ENCODE measurements around the gene WSB1. TPM values are rescaled to one million over a fixed set of nuclear protein-coding genes. Genes with fewer than 3 reads are reported as not detected.

Gene WSB1
- total and polyA plus RNA-seq, 2 of the 8 experiments (the other 6 are each of a cell fraction or from before 2014, with no cell fraction given): 113 to 140 TPM

GRCh38 chr17:27285516-27285915 lies 8.4 kb upstream of the WSB1 start:
- no peak for FAIRE-seq

More at GRCh38 chr17:27285516-27285915, 8.4 kb upstream of the WSB1 start:
- no peak overlapping the region for H3K9ac ChIP-seq (replicated peaks in 1 of 4; ENCODE audit: extremely low read depth in 1 of 4, low read depth in 3 of 4, low read length in 3 of 4)
- H3K23ac ChIP-seq (ENCODE audit: insufficient read length): no peak overlapping the region
- H2AFZ ChIP-seq (ENCODE audit: low read length): no peak overlapping the region
- no peak overlapping the region for H3K27ac ChIP-seq (ENCODE audit: low read depth, low read length)
- no peaks in the 10 kb centered on the region for H3K79me1 ChIP-seq (ENCODE audit: low read depth, low read length)
- H4K8ac ChIP-seq (ENCODE audit: extremely low read depth, insufficient read depth, low read length): no peak overlapping the region
- no peak overlapping the region for H2AK5ac ChIP-seq (ENCODE audit: low read depth, low read length)
- POLR2A ChIA-PET (ENCODE audit: partially characterized antibody): interaction anchor here (1.3 kb wide), 1 partner anchor 8 kb away, joined by 9 read pairs; the partner anchor contains the start of gene WSB1
- no peaks in the 10 kb centered on the region; a peak in 1 of 7 replicates for H3K27me3 ChIP-seq (replicated peaks in 1 of 4; ENCODE audit: control insufficient read depth in 3 of 4, extremely low read depth in 1 of 4, insufficient read depth in 3 of 4, low read length in 3 of 4)
- H4K5ac ChIP-seq (ENCODE audit: insufficient read length, low read depth, low read length): no peak overlapping the region
- H2BK15ac ChIP-seq (ENCODE audit: low read length): no peak overlapping the region
- H2BK20ac ChIP-seq (ENCODE audit: low read length): no peak overlapping the region
- DNase-seq (ENCODE audit: low read depth in 1 of 2, low spot score in 2 of 2): no peak
- H3K18ac ChIP-seq (ENCODE audit: extremely low read depth, low read length): no peak overlapping the region
- no peaks in the 10 kb centered on the region for H4K20me1 ChIP-seq (replicated peaks in 1 of 2; ENCODE audit: control insufficient read depth in 1 of 2, insufficient read depth in 2 of 2, low read length in 2 of 2)
- H3K4me2 ChIP-seq (ENCODE audit: insufficient read depth in 1 of 2, low read depth in 2 of 2, low read length in 2 of 2): no peak overlapping the region
- no peak overlapping the region for H3K4me3 ChIP-seq (ENCODE audit: extremely low read depth in 1 of 4, insufficient read depth in 2 of 4, low read depth in 3 of 4, low read length in 4 of 4)
- H3K36me3 ChIP-seq (ENCODE audit: control insufficient read depth in 2 of 4, insufficient read depth in 4 of 4, low read length in 3 of 4): no peaks in the 10 kb centered on the region
- no peaks in the 10 kb centered on the region for H3K23me2 ChIP-seq (ENCODE audit: low read depth, low read length)
- H3K14ac ChIP-seq (ENCODE audit: insufficient read length): no peak overlapping the region
- H3K9me3 ChIP-seq (ENCODE audit: insufficient read depth in 2 of 2, low read depth in 1 of 2, low read length in 1 of 2): no peaks in the 10 kb centered on the region
- H2BK120ac ChIP-seq (replicated peaks; ENCODE audit: low read depth, low read length): no peak overlapping the region
- no peaks in the 10 kb centered on the region for H3K79me2 ChIP-seq (ENCODE audit: control insufficient read depth in 1 of 2, insufficient read depth in 2 of 2, low read length in 2 of 2)
- CTCF ChIA-PET (ENCODE audit: partially characterized antibody): interaction anchor here (0.5 to 2.4 kb wide), 4 partner anchors 8 to 365 kb away, joined by 3 to 4 read pairs (median 3); no protein-coding TSS in a partner anchor
- no peak overlapping the region for H4K91ac ChIP-seq (replicated peaks; ENCODE audit: insufficient read length, low read length)
- no peak overlapping the region for H3K56ac ChIP-seq (replicated peaks; ENCODE audit: insufficient read length, low read depth, low read length)
- 87% methylated on average over 2 of the region's 2 CpGs; no CpG with 5 or more reads in 1 of the 2 experiments for WGBS, 2 experiments (ENCODE audit: extremely low coverage in 1 of 2, insufficient coverage in 1 of 2, insufficient read length in 1 of 2, insufficient replicate concordance in 2 of 2, low coverage in 1 of 2, low lambda C conversion rate in 2 of 2, missing lambda C conversion rate in 1 of 2)
- no peak overlapping the region for H2BK5ac ChIP-seq (ENCODE audit: low read depth, low read length)
- no peak overlapping the region for H2BK12ac ChIP-seq (ENCODE audit: low read depth, low read length)
- no peaks in the 10 kb centered on the region for H3K4me1 ChIP-seq (replicated peaks in 1 of 4; ENCODE audit: control insufficient read depth in 3 of 4, insufficient read depth in 4 of 4, low read length in 3 of 4)
- no peak overlapping the region for H3K4ac ChIP-seq (replicated peaks; ENCODE audit: insufficient read length, low read depth, low read length)
- TF ChIP-seq SIN3A (conservative IDR thresholded peaks at IDR 0.05 in 1 of 2, IDR thresholded peaks at IDR 0.05 in 1 of 2; ENCODE audit: low read depth in 1 of 2, low read length in 2 of 2) (no peak), TAF7 (optimal IDR thresholded peaks at IDR 0.05; ENCODE audit: borderline replicate concordance, low read depth, low read length) (no peak), RBBP5 (IDR thresholded peaks at IDR 0.05; ENCODE audit: borderline replicate concordance, low read depth, low read length) (no peak), E2F6 (IDR thresholded peaks at IDR 0.05) (no peak), JUND (IDR thresholded peaks at IDR 0.05; ENCODE audit: low read length) (no peak), SIX5 (IDR thresholded peaks at IDR 0.05; ENCODE audit: low read depth, low read length) (no peak), SAP30 (IDR thresholded peaks at IDR 0.05; ENCODE audit: insufficient read depth, insufficient replicate concordance, low read length) (no peak), NRF1 (IDR thresholded peaks at IDR 0.05; ENCODE audit: low read depth, low read length) (no peak)

Data from H1 (cell line).